Measurements from ENCODE around the gene GADD45A. TPM values are rescaled to one million over a fixed set of nuclear protein-coding genes. Genes with fewer than 3 reads are reported as not detected.

The GADD45A gene
- polyA plus RNA-seq, 1 of the 3 experiments (the other 2 are of a cell fraction) = 164 TPM

- Histone ChIP-seq H3K27ac (ENCODE audit: low read depth in 2 of 2, low read length in 1 of 2) (no peak overlapping the region), H3K27me3 (ENCODE audit: insufficient read depth) (no peaks in the 10 kb centered on the region), H4K20me1 (ENCODE audit: insufficient read depth) (no peaks in the 10 kb centered on the region), H3K9me2 (no peaks in the 10 kb centered on the region), H2AFZ (ENCODE audit: low read depth) (no peak overlapping the region), H3K4me3 (ENCODE audit: low read depth in 2 of 2, low read length in 1 of 2) (no peak overlapping the region), H3K9me3 (no peaks in the 10 kb centered on the region), H3K79me2 (ENCODE audit: insufficient read depth) (no peaks in the 10 kb centered on the region), H3K9ac (no peak overlapping the region), H3K36me3 (replicated peaks in 1 of 2; ENCODE audit: control insufficient read depth in 1 of 2, insufficient read depth in 2 of 2, low read length in 1 of 2) (peaks cover 30 to 46% of the 10 kb centered on the region in 2 experiments), H3K4me1 (ENCODE audit: control insufficient read depth in 1 of 2, insufficient read depth in 2 of 2, low read depth in 1 of 2, low read length in 1 of 2) (peaks cover 0 to 5% of the 10 kb centered on the region in 2 experiments; a peak in 1 of 4 replicates), H3F3A (replicated peaks; ENCODE audit: insufficient read depth) (peaks cover 17% of the 10 kb centered on the region), H3K4me2 (no peak overlapping the region)
- 74% methylated on average over 8 of the region's 8 CpGs for WGBS (ENCODE audit: low lambda C conversion rate)
- peak; percentile 54 for DNase-seq
- POLR2A ChIA-PET = no interaction called here
- CTCF ChIA-PET = interaction anchor here (1.2 to 1.6 kb wide), 7 partner anchors 9 to 168 kb away, joined by 3 to 7 read pairs (median 4); no protein-coding TSS in a partner anchor
- TF ChIP-seq FOSL2 (IDR thresholded peaks at IDR 0.05; ENCODE audit: borderline replicate concordance, low read depth) = peak; percentile 9; the same call in 1 of the 2 replicates
- TF ChIP-seq, protein P1, sequence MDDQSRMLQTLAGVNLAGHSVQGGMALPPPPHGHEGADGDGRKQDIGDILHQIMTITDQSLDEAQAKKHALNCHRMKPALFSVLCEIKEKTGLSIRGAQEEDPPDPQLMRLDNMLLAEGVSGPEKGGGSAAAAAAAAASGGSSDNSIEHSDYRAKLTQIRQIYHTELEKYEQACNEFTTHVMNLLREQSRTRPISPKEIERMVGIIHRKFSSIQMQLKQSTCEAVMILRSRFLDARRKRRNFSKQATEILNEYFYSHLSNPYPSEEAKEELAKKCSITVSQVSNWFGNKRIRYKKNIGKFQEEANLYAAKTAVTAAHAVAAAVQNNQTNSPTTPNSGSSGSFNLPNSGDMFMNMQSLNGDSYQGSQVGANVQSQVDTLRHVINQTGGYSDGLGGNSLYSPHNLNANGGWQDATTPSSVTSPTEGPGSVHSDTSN (IDR thresholded peaks at IDR 0.05) = no peak
- TF ChIP-seq, protein P2, sequence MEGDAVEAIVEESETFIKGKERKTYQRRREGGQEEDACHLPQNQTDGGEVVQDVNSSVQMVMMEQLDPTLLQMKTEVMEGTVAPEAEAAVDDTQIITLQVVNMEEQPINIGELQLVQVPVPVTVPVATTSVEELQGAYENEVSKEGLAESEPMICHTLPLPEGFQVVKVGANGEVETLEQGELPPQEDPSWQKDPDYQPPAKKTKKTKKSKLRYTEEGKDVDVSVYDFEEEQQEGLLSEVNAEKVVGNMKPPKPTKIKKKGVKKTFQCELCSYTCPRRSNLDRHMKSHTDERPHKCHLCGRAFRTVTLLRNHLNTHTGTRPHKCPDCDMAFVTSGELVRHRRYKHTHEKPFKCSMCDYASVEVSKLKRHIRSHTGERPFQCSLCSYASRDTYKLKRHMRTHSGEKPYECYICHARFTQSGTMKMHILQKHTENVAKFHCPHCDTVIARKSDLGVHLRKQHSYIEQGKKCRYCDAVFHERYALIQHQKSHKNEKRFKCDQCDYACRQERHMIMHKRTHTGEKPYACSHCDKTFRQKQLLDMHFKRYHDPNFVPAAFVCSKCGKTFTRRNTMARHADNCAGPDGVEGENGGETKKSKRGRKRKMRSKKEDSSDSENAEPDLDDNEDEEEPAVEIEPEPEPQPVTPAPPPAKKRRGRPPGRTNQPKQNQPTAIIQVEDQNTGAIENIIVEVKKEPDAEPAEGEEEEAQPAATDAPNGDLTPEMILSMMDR (IDR thresholded peaks at IDR 0.05) = peak; percentile 30
Observed at GRCh38 chr1:67700692-67701410, 15.8 kb downstream of the GADD45A start.

GRCh38 chr1:67701876-67702275 lies 16.9 kb downstream of the GADD45A start:
- no peak for DNase-seq
- Histone ChIP-seq H3K36me3 (replicated peaks in 1 of 2; ENCODE audit: control insufficient read depth in 1 of 2, insufficient read depth in 2 of 2, low read length in 1 of 2) (peaks cover 30 to 51% of the 10 kb centered on the region in 2 experiments), H3K9me2 (no peaks in the 10 kb centered on the region), H3K79me2 (ENCODE audit: insufficient read depth) (no peaks in the 10 kb centered on the region), H3K27me3 (ENCODE audit: insufficient read depth) (no peaks in the 10 kb centered on the region), H3K9ac (no peak overlapping the region), H2AFZ (ENCODE audit: low read depth) (no peak overlapping the region), H3K4me1 (ENCODE audit: control insufficient read depth in 1 of 2, insufficient read depth in 2 of 2, low read depth in 1 of 2, low read length in 1 of 2) (peaks cover 0 to 5% of the 10 kb centered on the region in 2 experiments; a peak in 1 of 4 replicates), H3K4me3 (ENCODE audit: low read depth in 2 of 2, low read length in 1 of 2) (no peak overlapping the region), H3K9me3 (no peaks in the 10 kb centered on the region), H3F3A (replicated peaks; ENCODE audit: insufficient read depth) (peaks cover 15% of the 10 kb centered on the region), H3K27ac (ENCODE audit: low read depth in 2 of 2, low read length in 1 of 2) (no peak overlapping the region), H4K20me1 (ENCODE audit: insufficient read depth) (no peaks in the 10 kb centered on the region), H3K4me2 (no peak overlapping the region)
- POLR2A ChIA-PET = no interaction called here
- WGBS (ENCODE audit: low lambda C conversion rate) = 93% methylated on average over 2 of the region's 2 CpGs
- no peak for TF ChIP-seq NRF1 (IDR thresholded peaks at IDR 0.05; ENCODE audit: low read depth, low read length)
- no peak for TF ChIP-seq EZH2phosphoT487 (IDR thresholded peaks at IDR 0.05; ENCODE audit: borderline replicate concordance, low read depth)
- no peak for TF ChIP-seq TCF12 (IDR thresholded peaks at IDR 0.05)
- TF ChIP-seq GABPA (IDR thresholded peaks at IDR 0.05; ENCODE audit: low read depth) = no peak
- TF ChIP-seq RAD21 (IDR thresholded peaks at IDR 0.05; ENCODE audit: low read length) = no peak
- TF ChIP-seq ELF1 (IDR thresholded peaks at IDR 0.05) = no peak
- TF ChIP-seq RCOR1 (IDR thresholded peaks at IDR 0.05; ENCODE audit: low read length) = no peak
- TF ChIP-seq POLR2AphosphoS5 (IDR thresholded peaks at IDR 0.05; ENCODE audit: low read depth, low read length) = no peak
- no peak for TF ChIP-seq SIN3A (IDR thresholded peaks at IDR 0.05; ENCODE audit: borderline replicate concordance, low read depth, low read length)
- no peak for TF ChIP-seq YY1 (IDR thresholded peaks at IDR 0.05; ENCODE audit: low read depth)
- TF ChIP-seq, protein P2 (IDR thresholded peaks at IDR 0.05) = no peak
- no peak for TF ChIP-seq JUND (IDR thresholded peaks at IDR 0.05)
- TF ChIP-seq RFX5 (IDR thresholded peaks at IDR 0.05; ENCODE audit: low read length) = no peak
- no peak for TF ChIP-seq FOSL2 (IDR thresholded peaks at IDR 0.05; ENCODE audit: borderline replicate concordance, low read depth)
- no peak for TF ChIP-seq EP300 (IDR thresholded peaks at IDR 0.05; ENCODE audit: borderline replicate concordance in 1 of 2, low read depth in 1 of 2, low read length in 1 of 2)
- TF ChIP-seq FOXM1 (IDR thresholded peaks at IDR 0.05; ENCODE audit: low read depth) = no peak
- TF ChIP-seq MXI1 (IDR thresholded peaks at IDR 0.05; ENCODE audit: low read depth, low read length) = no peak
- CTCF ChIA-PET = interaction anchor here (1.2 to 1.6 kb wide), 6 partner anchors 10 to 141 kb away, joined by 3 to 7 read pairs (median 4); no protein-coding TSS in a partner anchor

Measured in SK-N-SH (cell line).